COLO668 (cell line): ENCODE data around the gene SH2D2A.

ENCODE experiments used
- DNase-seq: peaks from one replicate; lab custom pipeline; 2025; ENCODE audit not compliant: unreplicated experiment; lab: John Stamatoyannopoulos, UW

Gene SH2D2A

GRCh38 chr1:156848461-156849150, 32.0 kb upstream of the SH2D2A start:
- DNase-seq, result no peak

- DNase-seq, result no peak
Observed at GRCh38 chr1:156847591-156848460, 31.2 kb upstream of the SH2D2A start.

GRCh38 chr1:156846643-156847042, 30.0 kb upstream of the SH2D2A start:
- DNase-seq, result no peak

GRCh38 chr1:156845953-156846545, 29.4 kb upstream of the SH2D2A start:
- no peak for DNase-seq

GRCh38 chr1:156845055-156845952, 28.7 kb upstream of the SH2D2A start:
- DNase-seq, result no peak

- DNase-seq, result no peak
Observed at GRCh38 chr1:156844638-156845037, 28.0 kb upstream of the SH2D2A start.

- DNase-seq, result no peak
Observed at GRCh38 chr1:156844102-156844501, 27.5 kb upstream of the SH2D2A start.

GRCh38 chr1:156842618-156843300, 26.1 kb upstream of the SH2D2A start:
- DNase-seq, result no peak

- peak; percentile 15 for DNase-seq
Observed at GRCh38 chr1:156841295-156841855, 24.7 kb upstream of the SH2D2A start.

- DNase-seq, result no peak
Observed at GRCh38 chr1:156840898-156841279, 24.2 kb upstream of the SH2D2A start.

- DNase-seq, result no peak
Observed at GRCh38 chr1:156840186-156840897, 23.7 kb upstream of the SH2D2A start.

- no peak for DNase-seq
Observed at GRCh38 chr1:156839426-156840109, 22.9 kb upstream of the SH2D2A start.

- no peak for DNase-seq
Observed at GRCh38 chr1:156838972-156839371, 22.3 kb upstream of the SH2D2A start.

GRCh38 chr1:156836892-156837291, 20.2 kb upstream of the SH2D2A start:
- no peak for DNase-seq

- no peak for DNase-seq
Observed at GRCh38 chr1:156836041-156836654, 19.5 kb upstream of the SH2D2A start.

- DNase-seq, result no peak
Observed at GRCh38 chr1:156834322-156834721, 17.7 kb upstream of the SH2D2A start.

GRCh38 chr1:156833603-156834002, 17.0 kb upstream of the SH2D2A start:
- no peak for DNase-seq

- no peak for DNase-seq
Observed at GRCh38 chr1:156832434-156832833, 15.8 kb upstream of the SH2D2A start.
